Ovary (tissue), 9 donors: ENCODE measurements around the gene LKAAEAR1. TPM values are rescaled to one million over a fixed set of nuclear protein-coding genes. Genes with fewer than 3 reads are reported as not detected.
"Not testable (repeated sequence)": the region's sequence is repeated elsewhere in the genome, so short reads cannot be mapped to it uniquely, and the experiment has no call there.

Experiments used
- DNase-seq, 5 donors: peaks; one replicate each; pipeline ENCODE4 v3.0.0-alpha.2; 2019 to 2020
- H3K27ac ChIP-seq, 2 donors: fragments of 200-600 bp; one replicate each; pipeline versions ENCODE4 v1.5.1 to v1.8.0; 2019 to 2022
- H3K27me3 ChIP-seq: fragments of 200-600 bp; one replicate; pipeline ENCODE4 v1.8.0; 2022
- H3K36me3 ChIP-seq: fragments of 200-600 bp; sonication (generic); one replicate; pipeline ENCODE4 v1.5.1; 2019
- H3K4me1 ChIP-seq: one replicate; pipeline ENCODE4 v1.8.1; 2013; ENCODE audit warnings: mild to moderate bottlenecking, moderate library complexity; ENCODE audit not compliant: insufficient read depth
- H3K4me3 ChIP-seq: fragments of 200-600 bp; sonication (generic); one replicate; pipeline ENCODE4 v1.5.1; 2017
- H3K9me3 ChIP-seq, 2 donors: fragments of 200-600 bp in 1 of 2; sonication (generic) in 1 of 2; one replicate each; pipeline versions ENCODE4 v1.5.1 to v1.8.1; 2013 to 2019; ENCODE audit warnings: mild to moderate bottlenecking in 1 of 2, moderate library complexity in 1 of 2
- EP300 ChIP-seq: sonication (generic); formaldehyde crosslinking; IDR thresholded peaks from one replicate; pipeline ENCODE4 v1.6.1; 2017; ENCODE audit warnings: antibody characterized with exemption
- POLR2A ChIP-seq: fragments of 450-650 bp; IDR thresholded peaks from one replicate; pipeline ENCODE4 v1.6.1; 2017; ENCODE audit warnings: antibody characterized with exemption, mild to moderate bottlenecking, moderate library complexity
- WGBS, 3 donors: extraction: QIAGEN DNeasy Blood & Tissue Kit in 1 of 3; methylation state at CpG; one replicate each; pipeline versions ENCODE4 v1.1.5 to v1.1.7; 2013 to 2017; 5-methylcytosine and 5-hydroxymethylcytosine counted together
- intact Hi-C, 4 donors: fragments of 100-400 bp; cut with DNase I; formaldehyde crosslinking; loops; one replicate each; pipeline versions ENCODE4 v1.11.0 to v1.15.1; 2022 to 2023
- polyA plus RNA-seq, 2 donors: library from polyadenylated mRNA; stranded (reverse); fragments of 200-250 nt in 1 of 2; fragments of 350-450 nt in 1 of 2; fragmentation: Illumina TruSeq in 1 of 2; extraction: RNeasy Lipid Tissue Mini Kit (QIAGEN cat#74804) in 1 of 2; gene quantifications; one replicate each; pipeline ENCODE4 v1.2.3, GENCODE V29; 2013 to 2014
- total RNA-seq, 7 donors: library from RNA; depleted of rRNA in 2 of 7; stranded (reverse); fragments of >200 nt in 2 of 7; fragmentation: NEBNext Ultra II Directional in 3 of 7; extraction: Animal tissue kit (Norgen Biotek cat#: 25700) in 3 of 7; gene quantifications; one replicate each; pipeline versions ENCODE4 v1.1.0 to v1.2.4, GENCODE V29; 2016 to 2023
- TF ChIP-seq, protein P1 (sequence below), 3 donors: fragments of 450-650 bp in 2 of 3; fragments of 200-600 bp in 1 of 3; IDR thresholded peaks; one replicate each; pipeline versions ENCODE4 v1.5.1 to v1.8.0; 2016 to 2022; ENCODE audit warnings: antibody characterized with exemption in 3 of 3, mild to moderate bottlenecking in 1 of 3
- donor health status: DM: no; HTN: no; CAD: no; lungs with moderate emphysema.
- donor health status: DM: no; HTN: no; CAD: no.
- donor health status: Bipolar disorder and iron deficiency.
- donor health status: DM: yes; HTN: yes; CAD: no.
- donor health status: DM: no; HTN: no; CAD: no.
- donor health status: DM: yes; HTN: yes; CAD: no.

LKAAEAR1 gene
- total and polyA plus RNA-seq, 9 donors: 10.5 TPM; not detected in 8

DNA sequence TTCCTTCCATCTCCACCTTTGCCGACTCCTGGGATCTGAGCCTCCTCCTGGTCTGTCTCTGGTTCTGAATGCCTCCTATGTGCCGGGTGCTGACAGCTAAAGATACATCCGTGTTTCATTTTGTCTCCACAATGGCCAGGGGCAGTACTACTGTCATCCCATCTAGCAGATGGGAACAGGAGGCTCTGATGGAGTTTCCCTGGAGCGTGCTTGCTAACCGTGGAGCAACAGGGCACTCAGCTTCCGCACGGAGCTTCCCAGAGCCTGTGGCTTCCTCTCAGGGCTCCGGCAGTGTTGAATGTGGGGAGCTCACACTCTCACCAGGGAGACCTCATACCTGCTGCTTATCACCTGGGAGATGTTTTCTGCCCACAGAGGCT is 35.1 kb upstream of the LKAAEAR1 start:
- Histone ChIP-seq H3K4me3 (no peak overlapping the region), H3K9me3 (no peaks in the 10 kb centered on the region), H3K36me3 (no peaks in the 10 kb centered on the region), H3K27ac (no peak overlapping the region), H3K27me3 (no peaks in the 10 kb centered on the region), H3K4me1 (peaks cover 2% of the 10 kb centered on the region)
- TF ChIP-seq EP300 (no peak), POLR2A (no peak)
- TF ChIP-seq, protein P1, sequence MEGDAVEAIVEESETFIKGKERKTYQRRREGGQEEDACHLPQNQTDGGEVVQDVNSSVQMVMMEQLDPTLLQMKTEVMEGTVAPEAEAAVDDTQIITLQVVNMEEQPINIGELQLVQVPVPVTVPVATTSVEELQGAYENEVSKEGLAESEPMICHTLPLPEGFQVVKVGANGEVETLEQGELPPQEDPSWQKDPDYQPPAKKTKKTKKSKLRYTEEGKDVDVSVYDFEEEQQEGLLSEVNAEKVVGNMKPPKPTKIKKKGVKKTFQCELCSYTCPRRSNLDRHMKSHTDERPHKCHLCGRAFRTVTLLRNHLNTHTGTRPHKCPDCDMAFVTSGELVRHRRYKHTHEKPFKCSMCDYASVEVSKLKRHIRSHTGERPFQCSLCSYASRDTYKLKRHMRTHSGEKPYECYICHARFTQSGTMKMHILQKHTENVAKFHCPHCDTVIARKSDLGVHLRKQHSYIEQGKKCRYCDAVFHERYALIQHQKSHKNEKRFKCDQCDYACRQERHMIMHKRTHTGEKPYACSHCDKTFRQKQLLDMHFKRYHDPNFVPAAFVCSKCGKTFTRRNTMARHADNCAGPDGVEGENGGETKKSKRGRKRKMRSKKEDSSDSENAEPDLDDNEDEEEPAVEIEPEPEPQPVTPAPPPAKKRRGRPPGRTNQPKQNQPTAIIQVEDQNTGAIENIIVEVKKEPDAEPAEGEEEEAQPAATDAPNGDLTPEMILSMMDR (IDR thresholded peaks at IDR 0.05): no peak
- WGBS, 3 donors: 68 to 76% (median 69%) methylated on average over 8 of the region's 8 CpGs
- intact Hi-C loops: loop anchor here in 1 of 4 donors (10.0 kb wide), 1 partner anchor 84 kb away; the partner anchor contains the start of gene C20orf204
- no peak for DNase-seq

DNA sequence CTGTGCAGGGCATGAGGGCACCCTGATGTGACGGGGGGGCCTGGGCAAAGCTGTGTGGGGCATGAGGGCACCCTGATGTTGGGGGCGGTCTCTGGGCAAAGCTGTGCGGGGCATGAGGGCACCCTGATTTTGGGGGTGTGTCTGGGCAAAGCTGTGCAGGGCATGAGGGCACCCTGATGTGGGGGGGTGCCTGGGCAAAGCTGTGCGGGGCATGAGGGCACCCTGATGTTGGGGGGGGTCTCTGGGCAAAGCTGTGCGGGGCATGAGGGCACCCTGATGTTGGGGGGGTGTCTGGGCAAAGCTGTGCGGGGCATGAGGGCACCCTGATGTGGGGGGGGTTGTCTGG is 33.2 kb upstream of the LKAAEAR1 start:
- not testable (repeated sequence) for DNase-seq, H3K9me3 ChIP-seq, H3K27ac ChIP-seq, H3K27me3 ChIP-seq, H3K4me3 ChIP-seq, H3K4me1 ChIP-seq, H3K36me3 ChIP-seq
- WGBS, 3 donors: 72 to 87% (median 83%) methylated on average over 2 to 5 of the region's 6 CpGs
- intact Hi-C loops: loop anchor here in 1 of 4 donors (10.0 kb wide), 1 partner anchor 83 kb away; the partner anchor contains the start of gene C20orf204

DNA sequence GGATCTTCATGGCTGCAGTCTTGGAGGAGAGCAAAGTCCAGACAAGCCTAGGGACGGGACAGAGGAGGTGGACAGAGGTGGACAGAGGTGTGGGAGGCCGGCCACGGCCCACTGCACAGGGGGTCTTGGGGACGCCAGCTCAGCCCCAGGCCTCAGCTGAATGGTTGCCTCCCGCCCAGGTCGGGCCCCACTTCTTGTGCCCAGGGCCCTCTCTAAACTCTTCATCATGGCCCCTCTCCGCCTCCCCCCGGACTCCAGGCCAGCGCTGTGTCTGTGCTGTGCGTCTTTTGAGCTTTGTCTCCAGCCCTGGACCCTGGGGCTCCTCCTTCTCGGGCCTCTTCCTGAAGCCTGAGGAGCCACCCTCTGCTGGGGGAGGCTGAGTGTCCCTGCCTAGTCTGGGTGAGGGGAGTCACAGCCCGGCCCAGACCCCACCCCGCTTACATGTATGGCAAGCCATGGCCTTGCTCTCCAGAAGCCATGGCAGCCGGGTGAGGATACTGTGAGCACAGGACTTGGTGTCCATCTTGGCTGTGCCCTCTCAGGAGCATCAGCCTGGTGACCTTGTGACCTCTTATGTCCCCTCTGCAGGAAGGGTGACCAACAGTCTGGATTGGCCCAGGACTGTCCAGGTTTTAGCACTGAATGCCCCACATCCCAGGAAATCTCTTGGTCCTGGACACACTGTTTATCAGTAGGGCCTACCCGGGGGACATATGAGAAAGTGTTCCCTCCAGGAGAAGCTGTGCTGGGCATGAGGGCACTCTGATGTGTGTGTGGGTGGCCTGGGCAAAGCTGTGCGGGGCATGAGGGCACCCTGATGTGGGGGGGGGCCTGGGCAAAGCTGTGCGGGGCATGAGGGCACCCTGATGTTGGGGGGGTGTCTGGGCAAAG is 32.6 kb upstream of the LKAAEAR1 start:
- Histone ChIP-seq H3K27me3 (no peaks in the 10 kb centered on the region), H3K36me3 (no peaks in the 10 kb centered on the region), H3K4me1 (peaks cover 2% of the 10 kb centered on the region), H3K9me3 (no peaks in the 10 kb centered on the region), H3K4me3 (no peak overlapping the region), H3K27ac (no peak overlapping the region)
- WGBS, 3 donors: 72 to 81% (median 79%) methylated on average over 16 to 17 of the region's 17 CpGs
- TF ChIP-seq, protein P1 (IDR thresholded peaks at IDR 0.05): no peak
- no peak for TF ChIP-seq POLR2A
- TF ChIP-seq EP300: no peak
- intact Hi-C loops: loop anchor here in 1 of 4 donors (10.0 kb wide), 1 partner anchor 82 kb away; the partner anchor contains the start of gene C20orf204
- peak in 2 of 5 donors; percentile 4 to 18 for DNase-seq

DNA sequence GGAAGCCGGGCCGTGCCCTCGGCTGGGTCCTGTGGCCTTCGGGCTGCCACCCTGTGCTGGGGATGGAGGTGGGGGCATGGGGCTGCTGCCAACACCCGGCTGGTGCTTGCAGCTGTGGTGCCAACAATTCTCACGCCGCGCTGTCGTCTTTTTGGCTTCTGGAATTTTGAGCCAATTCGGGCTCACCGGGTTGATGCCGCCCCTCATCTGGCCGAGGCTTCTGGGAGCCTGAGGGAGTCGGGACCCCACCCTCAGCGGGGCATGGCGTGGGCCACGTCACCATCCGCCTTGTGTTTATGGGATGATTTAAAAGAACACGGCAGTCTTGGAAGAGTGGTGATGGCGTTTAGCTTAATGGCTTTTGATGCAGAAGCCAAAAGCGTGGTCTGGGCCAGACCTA is 31.8 kb upstream of the LKAAEAR1 start:
- H3K27ac ChIP-seq: no peak overlapping the region
- H3K4me3 ChIP-seq: no peak overlapping the region
- TF ChIP-seq, protein P1 (IDR thresholded peaks at IDR 0.05): no peak
- TF ChIP-seq POLR2A (no peak), EP300 (no peak)
- WGBS, 3 donors: 75 to 81% (median 80%) methylated on average over 21 of the region's 21 CpGs
- H3K27me3 ChIP-seq: no peaks in the 10 kb centered on the region
- H3K4me1 ChIP-seq: peaks cover 2% of the 10 kb centered on the region
- DNase-seq: peak in 2 of 5 donors; percentile 6 to 30
- H3K9me3 ChIP-seq: no peaks in the 10 kb centered on the region
- intact Hi-C loops: loop anchor here in 1 of 4 donors (10.0 kb wide), 1 partner anchor 81 kb away; the partner anchor contains the start of gene C20orf204
- no peaks in the 10 kb centered on the region for H3K36me3 ChIP-seq
